GM12891 (cell line): Measurements from ENCODE around the gene FZR1.

Source experiments
- DNase-seq: peaks from one replicate; pipeline ENCODE4 v3.0.0; 2011; ENCODE audit warnings: low spot score; ENCODE audit not compliant: insufficient read length
- FAIRE-seq: peaks from 2 replicates; lab custom pipeline; 2011; peaks lifted over from hg19 to GRCh38; lab: Jason Lieb, UNC
- PAX5 ChIP-seq: IDR thresholded peaks from 2 replicates; pipeline ENCODE4 v1.6.1; 2011; ENCODE audit warnings: low read length, moderate library complexity, mild to moderate bottlenecking; ENCODE audit not compliant: insufficient read depth, severe bottlenecking
- POLR2A ChIP-seq: IDR thresholded peaks from 2 replicates; pipeline ENCODE4 v1.6.1; 2011; ENCODE audit warnings: low read depth, low read length, control low read depth
- POLR2AphosphoS5 ChIP-seq: IDR thresholded peaks from 2 replicates; pipeline ENCODE4 v1.6.1; 2011; ENCODE audit warnings: low read depth, low read length, control low read depth
- POU2F2 ChIP-seq: IDR thresholded peaks from 2 replicates; pipeline ENCODE4 v1.6.1; 2011; ENCODE audit warnings: low read depth, mild to moderate bottlenecking, control low read depth, low read length, moderate library complexity
- SPI1 ChIP-seq: IDR thresholded peaks from 2 replicates; pipeline ENCODE4 v1.6.1; 2011; ENCODE audit warnings: low read depth, low read length, control low read depth
- TAF1 ChIP-seq: IDR thresholded peaks from 2 replicates; pipeline ENCODE4 v1.6.1; 2011; ENCODE audit warnings: low read depth, low read length, control low read depth

The FZR1 gene

DNA sequence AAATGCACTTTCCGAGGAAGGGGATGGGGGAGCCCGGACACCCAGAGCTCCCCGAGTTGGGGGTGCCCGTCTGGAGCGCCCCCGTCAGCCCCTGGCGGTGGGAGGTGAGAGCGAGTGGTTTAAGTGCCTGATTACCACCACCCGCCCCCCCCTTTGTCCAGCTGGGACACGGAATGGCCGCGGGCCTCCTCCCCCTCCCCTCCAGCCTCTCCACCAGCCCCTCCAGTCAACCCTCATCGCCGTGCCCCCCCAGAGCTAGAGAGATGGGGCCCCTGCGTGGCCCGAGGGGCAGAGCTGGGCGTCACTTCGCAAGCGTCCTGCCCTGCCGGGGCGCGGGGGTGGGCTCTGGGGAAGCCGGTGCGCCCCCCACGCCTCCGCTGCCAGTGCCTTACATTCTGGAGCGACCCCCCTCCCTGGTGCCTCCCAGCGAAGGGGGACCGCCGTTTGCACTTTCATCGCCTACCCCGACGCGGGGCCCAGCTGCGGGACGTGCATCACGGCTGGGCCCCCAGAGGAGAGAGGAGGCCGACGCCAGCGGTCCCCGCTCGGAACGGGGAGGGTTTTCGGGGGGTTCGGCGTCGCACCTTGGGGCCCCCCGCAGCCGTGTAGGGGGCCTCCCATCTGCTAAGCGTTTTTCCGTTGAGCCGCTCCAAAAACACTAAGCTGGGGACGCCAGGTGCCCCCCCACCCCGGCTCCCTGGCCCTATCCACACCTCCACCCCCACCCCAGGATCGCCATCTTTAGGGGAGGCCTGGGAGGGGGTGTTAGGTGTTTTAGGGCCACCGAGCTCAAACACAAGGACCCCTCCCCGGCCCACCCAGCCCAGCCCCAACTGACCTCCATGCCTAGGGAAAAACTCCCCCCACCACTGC is 42.2 kb upstream of the FZR1 start:
- TF ChIP-seq POU2F2 (no peak), POLR2AphosphoS5 (no peak), PAX5 (no peak), TAF1 (no peak), POLR2A (no peak)
- FAIRE-seq (no peak), DNase-seq (no peak)

DNA sequence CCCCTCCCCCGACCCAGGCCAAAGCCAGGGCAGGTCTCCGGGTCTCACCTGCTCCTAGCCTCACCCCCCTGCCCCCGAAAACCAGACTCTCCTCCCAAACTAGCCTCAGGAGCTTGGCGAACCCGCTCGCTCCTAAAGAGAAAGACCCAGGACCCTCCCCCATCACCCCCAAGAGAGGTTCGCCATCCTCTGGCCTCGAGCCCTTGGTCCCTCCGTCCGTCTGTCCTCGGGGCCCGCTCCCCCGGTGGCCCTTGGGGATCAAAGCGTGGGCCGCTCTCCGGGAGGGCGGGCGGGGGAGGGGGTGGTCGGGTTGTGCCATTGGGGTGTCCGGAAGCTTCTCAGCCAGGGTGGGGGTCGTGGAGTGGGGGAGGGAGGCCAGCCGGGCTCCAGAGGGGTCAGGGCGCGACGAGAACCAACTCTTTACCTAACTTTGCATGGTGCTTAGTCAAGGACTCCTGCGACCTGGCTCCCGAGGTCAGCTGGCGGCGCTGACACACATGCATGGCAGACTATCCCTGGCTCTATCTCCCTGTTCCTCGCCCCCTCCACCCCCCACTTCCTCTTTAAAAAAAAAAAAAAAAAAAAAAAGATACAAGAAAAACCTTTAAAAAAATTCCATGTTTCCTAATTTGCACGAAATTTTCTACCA is 41.4 kb upstream of the FZR1 start:
- TF ChIP-seq POLR2A (no peak), POLR2AphosphoS5 (no peak), TAF1 (no peak), POU2F2 (no peak), PAX5 (no peak), SPI1 (no peak)
- DNase-seq (no peak), FAIRE-seq (no peak)

- TF ChIP-seq POU2F2 (no peak), PAX5 (no peak), SPI1 (no peak), POLR2A (no peak), TAF1 (no peak), POLR2AphosphoS5 (no peak)
- DNase-seq (no peak), FAIRE-seq (no peak)
Measured at GRCh38 chr19:3465552-3465951, 40.6 kb upstream of the FZR1 start.

- TF ChIP-seq POLR2A (no peak), POLR2AphosphoS5 (no peak), PAX5 (no peak), TAF1 (no peak), SPI1 (no peak), POU2F2 (no peak)
- FAIRE-seq (no peak), DNase-seq (no peak)
Measured at GRCh38 chr19:3466635-3467034, 39.5 kb upstream of the FZR1 start.

- TF ChIP-seq POLR2A (no peak), POLR2AphosphoS5 (no peak), SPI1 (no peak), POU2F2 (no peak), TAF1 (no peak), PAX5 (no peak)
- no peak for FAIRE-seq
- DNase-seq, result no peak
Measured at GRCh38 chr19:3467437-3468198, 38.5 kb upstream of the FZR1 start.

DNA sequence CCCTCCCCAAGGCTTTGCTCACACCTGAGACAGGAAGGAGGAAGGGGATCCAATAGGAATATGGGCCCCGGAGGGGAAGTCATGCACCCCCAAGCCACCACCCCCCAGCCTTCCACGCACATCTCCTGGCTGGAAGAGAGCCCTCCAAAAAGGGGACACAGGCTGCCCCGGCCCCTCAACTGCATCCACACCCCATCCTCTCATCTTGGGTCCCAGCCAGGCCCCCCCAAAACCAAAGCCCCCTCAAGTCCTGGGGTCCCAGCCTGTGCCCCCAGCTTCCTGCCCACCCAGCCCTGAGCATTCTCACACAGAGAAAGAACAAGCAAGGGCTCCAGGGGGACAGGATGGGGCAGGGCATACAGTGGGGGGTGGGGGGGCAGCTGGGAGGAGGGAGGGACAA is 37.9 kb upstream of the FZR1 start:
- FAIRE-seq (no peak), DNase-seq (no peak)
- TF ChIP-seq POLR2AphosphoS5, result no peak
- TF ChIP-seq POU2F2, result no peak
- no peak for TF ChIP-seq PAX5
- no peak for TF ChIP-seq POLR2A
- TF ChIP-seq TAF1, result no peak
- no peak for TF ChIP-seq SPI1

- no peak for DNase-seq
- FAIRE-seq, result no peak
- TF ChIP-seq POLR2A (no peak), POLR2AphosphoS5 (0 out of 2 replicates have a peak, but pooled peaks have one; percentile 31), POU2F2 (no peak), TAF1 (no peak)
Measured at GRCh38 chr19:3469638-3470499, 36.2 kb upstream of the FZR1 start.

- TF ChIP-seq SPI1, result no peak
- no peak for DNase-seq
- no peak for FAIRE-seq
Measured at GRCh38 chr19:3470500-3471128, 35.5 kb upstream of the FZR1 start.
